Measurements from ENCODE around the gene DKK1. TPM values are rescaled to one million over a fixed set of nuclear protein-coding genes. Genes with fewer than 3 reads are reported as not detected.

DKK1 gene
- total and polyA plus RNA-seq, 2 of the 13 experiments (the other 11 are each of a cell fraction or from before 2014, with no cell fraction given): 123 to 262 TPM

DNA sequence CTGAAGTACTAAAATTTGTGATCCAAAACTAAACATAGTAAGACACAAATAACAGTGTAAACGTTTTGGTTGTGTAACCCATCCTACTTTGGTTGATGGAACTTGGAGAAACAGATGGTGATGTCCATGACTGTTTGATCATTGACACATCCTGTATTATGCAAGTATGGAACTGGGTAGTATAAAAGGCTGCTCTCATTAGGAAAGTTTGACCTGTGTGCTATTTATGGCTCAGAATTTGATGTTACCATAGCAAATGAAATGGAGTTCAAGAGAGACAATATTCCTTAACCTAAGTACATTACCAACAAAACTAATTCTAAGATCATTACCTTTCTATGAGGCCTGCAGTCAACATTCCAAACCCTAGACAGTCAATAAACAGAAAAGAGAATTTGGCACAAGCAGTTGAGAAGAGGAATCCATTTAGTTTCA is 39.9 kb downstream of the DKK1 start (continued):
- TF ChIP-seq, protein P1, sequence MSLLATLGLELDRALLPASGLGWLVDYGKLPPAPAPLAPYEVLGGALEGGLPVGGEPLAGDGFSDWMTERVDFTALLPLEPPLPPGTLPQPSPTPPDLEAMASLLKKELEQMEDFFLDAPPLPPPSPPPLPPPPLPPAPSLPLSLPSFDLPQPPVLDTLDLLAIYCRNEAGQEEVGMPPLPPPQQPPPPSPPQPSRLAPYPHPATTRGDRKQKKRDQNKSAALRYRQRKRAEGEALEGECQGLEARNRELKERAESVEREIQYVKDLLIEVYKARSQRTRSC (CRISPR knock-in tag; IDR thresholded peaks at IDR 0.05; ENCODE audit: low read depth): no peak
- TF ChIP-seq, protein P2, sequence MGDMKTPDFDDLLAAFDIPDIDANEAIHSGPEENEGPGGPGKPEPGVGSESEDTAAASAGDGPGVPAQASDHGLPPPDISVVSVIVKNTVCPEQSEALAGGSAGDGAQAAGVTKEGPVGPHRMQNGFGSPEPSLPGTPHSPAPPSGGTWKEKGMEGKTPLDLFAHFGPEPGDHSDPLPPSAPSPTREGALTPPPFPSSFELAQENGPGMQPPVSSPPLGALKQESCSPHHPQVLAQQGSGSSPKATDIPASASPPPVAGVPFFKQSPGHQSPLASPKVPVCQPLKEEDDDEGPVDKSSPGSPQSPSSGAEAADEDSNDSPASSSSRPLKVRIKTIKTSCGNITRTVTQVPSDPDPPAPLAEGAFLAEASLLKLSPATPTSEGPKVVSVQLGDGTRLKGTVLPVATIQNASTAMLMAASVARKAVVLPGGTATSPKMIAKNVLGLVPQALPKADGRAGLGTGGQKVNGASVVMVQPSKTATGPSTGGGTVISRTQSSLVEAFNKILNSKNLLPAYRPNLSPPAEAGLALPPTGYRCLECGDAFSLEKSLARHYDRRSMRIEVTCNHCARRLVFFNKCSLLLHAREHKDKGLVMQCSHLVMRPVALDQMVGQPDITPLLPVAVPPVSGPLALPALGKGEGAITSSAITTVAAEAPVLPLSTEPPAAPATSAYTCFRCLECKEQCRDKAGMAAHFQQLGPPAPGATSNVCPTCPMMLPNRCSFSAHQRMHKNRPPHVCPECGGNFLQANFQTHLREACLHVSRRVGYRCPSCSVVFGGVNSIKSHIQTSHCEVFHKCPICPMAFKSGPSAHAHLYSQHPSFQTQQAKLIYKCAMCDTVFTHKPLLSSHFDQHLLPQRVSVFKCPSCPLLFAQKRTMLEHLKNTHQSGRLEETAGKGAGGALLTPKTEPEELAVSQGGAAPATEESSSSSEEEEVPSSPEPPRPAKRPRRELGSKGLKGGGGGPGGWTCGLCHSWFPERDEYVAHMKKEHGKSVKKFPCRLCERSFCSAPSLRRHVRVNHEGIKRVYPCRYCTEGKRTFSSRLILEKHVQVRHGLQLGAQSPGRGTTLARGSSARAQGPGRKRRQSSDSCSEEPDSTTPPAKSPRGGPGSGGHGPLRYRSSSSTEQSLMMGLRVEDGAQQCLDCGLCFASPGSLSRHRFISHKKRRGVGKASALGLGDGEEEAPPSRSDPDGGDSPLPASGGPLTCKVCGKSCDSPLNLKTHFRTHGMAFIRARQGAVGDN (CRISPR knock-in tag; IDR thresholded peaks at IDR 0.05): no peak
- TF ChIP-seq, protein P3, sequence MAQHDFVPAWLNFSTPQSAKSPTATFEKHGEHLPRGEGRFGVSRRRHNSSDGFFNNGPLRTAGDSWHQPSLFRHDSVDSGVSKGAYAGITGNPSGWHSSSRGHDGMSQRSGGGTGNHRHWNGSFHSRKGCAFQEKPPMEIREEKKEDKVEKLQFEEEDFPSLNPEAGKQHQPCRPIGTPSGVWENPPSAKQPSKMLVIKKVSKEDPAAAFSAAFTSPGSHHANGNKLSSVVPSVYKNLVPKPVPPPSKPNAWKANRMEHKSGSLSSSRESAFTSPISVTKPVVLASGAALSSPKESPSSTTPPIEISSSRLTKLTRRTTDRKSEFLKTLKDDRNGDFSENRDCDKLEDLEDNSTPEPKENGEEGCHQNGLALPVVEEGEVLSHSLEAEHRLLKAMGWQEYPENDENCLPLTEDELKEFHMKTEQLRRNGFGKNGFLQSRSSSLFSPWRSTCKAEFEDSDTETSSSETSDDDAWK (CRISPR knock-in tag; IDR thresholded peaks at IDR 0.05): no peak
- no peak for TF ChIP-seq CHD4 (IDR thresholded peaks at IDR 0.05; ENCODE audit: borderline replicate concordance, low read length)
- no peak for TF ChIP-seq REL (CRISPR knock-in tag; conservative IDR thresholded peaks at IDR 0.05)
- TF ChIP-seq RORA (CRISPR knock-in tag; IDR thresholded peaks at IDR 0.05): no peak
- TF ChIP-seq SALL1 (CRISPR knock-in tag; IDR thresholded peaks at IDR 0.05): no peak
- no peak for TF ChIP-seq ZNF83 (CRISPR knock-in tag; IDR thresholded peaks at IDR 0.05; ENCODE audit: borderline replicate concordance)
- no peak for TF ChIP-seq NR1H2 (CRISPR knock-in tag; IDR thresholded peaks at IDR 0.05; ENCODE audit: borderline replicate concordance, low read depth)
- TF ChIP-seq, protein P4, sequence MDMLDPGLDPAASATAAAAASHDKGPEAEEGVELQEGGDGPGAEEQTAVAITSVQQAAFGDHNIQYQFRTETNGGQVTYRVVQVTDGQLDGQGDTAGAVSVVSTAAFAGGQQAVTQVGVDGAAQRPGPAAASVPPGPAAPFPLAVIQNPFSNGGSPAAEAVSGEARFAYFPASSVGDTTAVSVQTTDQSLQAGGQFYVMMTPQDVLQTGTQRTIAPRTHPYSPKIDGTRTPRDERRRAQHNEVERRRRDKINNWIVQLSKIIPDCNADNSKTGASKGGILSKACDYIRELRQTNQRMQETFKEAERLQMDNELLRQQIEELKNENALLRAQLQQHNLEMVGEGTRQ (IDR thresholded peaks at IDR 0.05; ENCODE audit: low read depth, low read length): no peak
- TF ChIP-seq, protein P4 (CRISPR knock-in tag; IDR thresholded peaks at IDR 0.05; ENCODE audit: borderline replicate concordance): no peak
- TF ChIP-seq, protein P5, sequence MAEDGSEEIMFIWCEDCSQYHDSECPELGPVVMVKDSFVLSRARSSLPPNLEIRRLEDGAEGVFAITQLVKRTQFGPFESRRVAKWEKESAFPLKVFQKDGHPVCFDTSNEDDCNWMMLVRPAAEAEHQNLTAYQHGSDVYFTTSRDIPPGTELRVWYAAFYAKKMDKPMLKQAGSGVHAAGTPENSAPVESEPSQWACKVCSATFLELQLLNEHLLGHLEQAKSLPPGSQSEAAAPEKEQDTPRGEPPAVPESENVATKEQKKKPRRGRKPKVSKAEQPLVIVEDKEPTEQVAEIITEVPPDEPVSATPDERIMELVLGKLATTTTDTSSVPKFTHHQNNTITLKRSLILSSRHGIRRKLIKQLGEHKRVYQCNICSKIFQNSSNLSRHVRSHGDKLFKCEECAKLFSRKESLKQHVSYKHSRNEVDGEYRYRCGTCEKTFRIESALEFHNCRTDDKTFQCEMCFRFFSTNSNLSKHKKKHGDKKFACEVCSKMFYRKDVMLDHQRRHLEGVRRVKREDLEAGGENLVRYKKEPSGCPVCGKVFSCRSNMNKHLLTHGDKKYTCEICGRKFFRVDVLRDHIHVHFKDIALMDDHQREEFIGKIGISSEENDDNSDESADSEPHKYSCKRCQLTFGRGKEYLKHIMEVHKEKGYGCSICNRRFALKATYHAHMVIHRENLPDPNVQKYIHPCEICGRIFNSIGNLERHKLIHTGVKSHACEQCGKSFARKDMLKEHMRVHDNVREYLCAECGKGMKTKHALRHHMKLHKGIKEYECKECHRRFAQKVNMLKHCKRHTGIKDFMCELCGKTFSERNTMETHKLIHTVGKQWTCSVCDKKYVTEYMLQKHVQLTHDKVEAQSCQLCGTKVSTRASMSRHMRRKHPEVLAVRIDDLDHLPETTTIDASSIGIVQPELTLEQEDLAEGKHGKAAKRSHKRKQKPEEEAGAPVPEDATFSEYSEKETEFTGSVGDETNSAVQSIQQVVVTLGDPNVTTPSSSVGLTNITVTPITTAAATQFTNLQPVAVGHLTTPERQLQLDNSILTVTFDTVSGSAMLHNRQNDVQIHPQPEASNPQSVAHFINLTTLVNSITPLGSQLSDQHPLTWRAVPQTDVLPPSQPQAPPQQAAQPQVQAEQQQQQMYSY (CRISPR knock-in tag; IDR thresholded peaks at IDR 0.05): no peak
- no peak for TF ChIP-seq ZFP36 (IDR thresholded peaks at IDR 0.05; ENCODE audit: borderline replicate concordance, low read depth, low read length, partially characterized antibody)
- TF ChIP-seq, protein P6, sequence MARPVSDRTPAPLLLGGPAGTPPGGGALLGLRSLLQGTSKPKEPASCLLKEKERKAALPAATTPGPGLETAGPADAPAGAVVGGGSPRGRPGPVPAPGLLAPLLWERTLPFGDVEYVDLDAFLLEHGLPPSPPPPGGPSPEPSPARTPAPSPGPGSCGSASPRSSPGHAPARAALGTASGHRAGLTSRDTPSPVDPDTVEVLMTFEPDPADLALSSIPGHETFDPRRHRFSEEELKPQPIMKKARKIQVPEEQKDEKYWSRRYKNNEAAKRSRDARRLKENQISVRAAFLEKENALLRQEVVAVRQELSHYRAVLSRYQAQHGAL (CRISPR knock-in tag; IDR thresholded peaks at IDR 0.05; ENCODE audit: not compliant biosample characterization): no peak
- TF ChIP-seq PHF20 (CRISPR knock-in tag; IDR thresholded peaks at IDR 0.05): no peak

Measured in HepG2 (cell line).